ENCODE results near the gene MYBPC2. TPM values are rescaled to one million over a fixed set of nuclear protein-coding genes. Genes with fewer than 3 reads are reported as not detected.
"Not testable (repeated sequence)": the region's sequence is repeated elsewhere in the genome, so short reads cannot be mapped to it uniquely, and the experiment has no call there.

The MYBPC2 gene
- 0.08 TPM for total RNA-seq

GRCh38 chr19:50432221-50433028 is at the start of gene MYBPC2:
MYBPC2 (plus strand) TSS chr19:50432892; CDS start chr19:50432954, 62 bp downstream.
- no peak for ATAC-seq

DNA sequence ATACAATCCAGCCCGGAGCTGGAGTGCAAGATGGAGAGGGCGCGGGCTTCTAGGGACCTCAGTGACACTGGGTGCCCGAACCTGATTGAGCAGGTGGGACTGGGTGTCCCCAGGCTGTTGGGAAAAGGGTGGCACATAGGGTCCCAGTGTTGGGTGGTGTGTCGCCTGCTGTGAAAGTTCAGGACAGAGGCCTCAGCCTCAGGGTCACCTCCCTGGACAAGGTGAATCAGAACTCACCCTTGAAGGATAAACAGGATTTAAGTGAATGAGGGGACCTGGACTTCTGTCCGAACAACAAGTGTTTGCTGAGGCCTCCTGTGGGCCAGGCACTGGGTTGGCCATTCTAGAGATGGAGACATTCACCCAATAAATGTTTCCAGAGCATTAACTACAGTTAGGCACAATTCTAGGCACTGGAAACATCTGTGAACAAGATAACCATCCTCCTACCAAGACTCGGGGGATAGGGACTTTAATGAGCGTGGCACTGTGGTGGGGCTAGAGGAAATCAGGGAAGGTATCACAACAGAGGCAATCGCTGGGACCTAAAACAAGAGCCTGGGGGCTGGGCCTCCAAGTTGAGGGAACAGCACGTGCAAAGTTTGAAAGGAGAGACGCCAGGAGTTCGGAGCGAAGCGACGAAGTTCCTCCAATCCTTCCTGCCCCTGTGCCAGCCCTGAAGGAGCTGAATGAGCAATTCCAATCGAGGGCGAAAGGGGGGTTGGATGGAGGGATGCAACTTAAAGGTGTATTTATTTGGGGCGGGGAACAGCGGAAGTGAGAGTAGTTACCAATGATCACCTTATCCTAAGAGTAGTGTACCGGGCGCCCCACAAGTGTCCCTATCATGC is 49.5 kb upstream of the MYBPC2 start:
- ATAC-seq: no peak

DNA sequence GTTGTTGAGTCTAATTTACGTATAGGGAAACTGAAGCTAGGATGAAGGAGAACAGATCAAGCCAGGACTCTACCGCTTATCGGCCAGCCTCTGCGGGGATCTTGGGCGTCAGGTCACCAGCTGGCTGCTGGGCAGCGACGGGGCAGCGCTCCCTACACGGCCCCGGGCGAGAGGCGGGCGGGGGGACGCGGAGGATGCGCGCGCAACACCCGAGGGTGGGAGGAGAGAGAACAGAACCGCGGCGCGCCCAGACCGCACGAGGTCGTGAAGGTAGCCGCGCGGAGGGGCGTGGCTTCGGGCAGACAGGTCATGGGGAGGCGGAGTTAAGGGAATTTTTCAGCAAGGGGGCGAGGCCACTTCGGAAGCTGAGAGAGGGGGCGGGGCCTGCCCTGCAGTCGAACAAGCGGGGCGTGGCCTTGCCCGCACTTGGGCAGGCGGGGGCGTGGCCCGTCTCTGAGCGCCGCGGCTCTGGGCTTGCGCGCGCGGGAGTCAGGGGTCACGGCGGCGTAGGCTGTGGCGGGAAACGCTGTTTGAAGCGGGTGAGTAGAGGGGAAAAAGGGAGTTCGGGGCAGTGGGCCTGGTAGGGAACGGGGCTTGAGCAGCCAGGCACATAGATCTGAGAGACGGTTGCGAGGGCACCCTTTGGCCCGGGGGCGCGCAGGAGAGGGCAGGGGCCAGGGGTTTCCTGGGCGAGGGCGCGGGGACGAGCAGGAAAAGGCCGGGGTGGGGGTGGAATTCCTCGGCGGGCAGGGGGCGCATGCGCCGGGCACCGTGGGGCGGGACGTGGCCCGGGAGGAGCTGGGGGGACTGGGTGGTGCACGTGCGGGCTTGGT is 48.6 kb upstream of the MYBPC2 start, which contains the start of gene POLD1:
POLD1 (plus strand) TSS at position 496 of the 833 bp plus-strand sequence. CDS start 14,505 bp downstream, outside the sequence.
- ATAC-seq: peak; percentile 95

GRCh38 chr19:50384685-50385535 is 47.8 kb upstream of the MYBPC2 start:
- ATAC-seq: no peak

DNA sequence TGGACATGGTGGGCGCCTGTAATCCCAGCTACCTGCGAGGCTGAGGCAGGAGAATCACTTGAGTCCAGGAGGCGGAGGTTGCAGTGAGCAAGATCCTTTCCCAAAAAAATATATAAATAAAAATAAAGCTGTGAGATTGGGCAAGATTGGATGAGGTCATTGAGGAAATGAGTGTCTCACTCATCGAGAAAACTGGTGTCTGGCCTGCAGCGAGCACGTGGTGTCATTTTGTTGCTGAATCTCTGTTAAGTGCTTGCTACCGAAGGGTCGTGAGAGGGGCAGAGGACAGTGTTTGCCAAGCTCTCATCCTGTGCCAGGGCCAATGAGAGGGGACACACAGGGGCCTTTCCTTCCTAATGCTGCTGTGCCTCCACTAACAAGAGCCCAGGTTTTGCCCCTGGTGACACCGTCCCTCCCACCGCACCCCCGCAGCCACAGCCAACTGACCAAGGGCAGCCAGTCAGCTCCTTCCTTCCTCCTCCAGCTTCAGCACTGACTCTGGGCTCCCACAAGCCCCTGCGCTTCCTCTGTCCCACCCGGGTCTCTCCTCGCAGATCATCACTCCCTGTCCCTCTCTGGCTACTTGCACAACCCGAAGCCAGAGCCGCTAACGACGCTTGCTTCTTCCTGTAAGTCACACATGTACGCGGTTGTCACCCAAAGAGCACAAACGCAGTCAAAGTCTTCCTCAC is 45.4 kb upstream of the MYBPC2 start:
- ATAC-seq: no peak

- ATAC-seq: no peak
Measured at GRCh38 chr19:50387868-50388245, 44.8 kb upstream of the MYBPC2 start.

GRCh38 chr19:50390295-50390694 is 42.4 kb upstream of the MYBPC2 start:
- not testable (repeated sequence) for ATAC-seq

- not testable (repeated sequence) for ATAC-seq
Measured at GRCh38 chr19:50390952-50391351, 41.7 kb upstream of the MYBPC2 start.

DNA sequence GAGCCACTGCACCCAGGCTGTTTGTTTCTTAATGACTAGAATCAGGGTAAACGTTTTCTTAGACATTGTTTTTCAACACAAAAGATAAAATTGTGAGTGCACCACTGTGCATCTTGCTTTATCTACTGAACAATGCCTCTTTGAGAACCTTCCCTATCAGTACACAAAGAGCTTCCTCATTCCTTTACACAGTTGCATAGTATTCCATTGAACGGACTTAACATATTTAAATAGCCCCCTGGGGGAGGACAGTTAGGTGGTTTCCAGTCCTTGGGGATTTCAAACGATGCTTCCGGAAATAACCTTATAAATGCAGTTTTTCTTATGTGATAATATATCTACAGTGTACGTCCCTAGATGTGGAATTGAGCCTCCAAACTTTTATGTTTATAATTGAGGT is 39.9 kb upstream of the MYBPC2 start:
- ATAC-seq: no peak

DNA sequence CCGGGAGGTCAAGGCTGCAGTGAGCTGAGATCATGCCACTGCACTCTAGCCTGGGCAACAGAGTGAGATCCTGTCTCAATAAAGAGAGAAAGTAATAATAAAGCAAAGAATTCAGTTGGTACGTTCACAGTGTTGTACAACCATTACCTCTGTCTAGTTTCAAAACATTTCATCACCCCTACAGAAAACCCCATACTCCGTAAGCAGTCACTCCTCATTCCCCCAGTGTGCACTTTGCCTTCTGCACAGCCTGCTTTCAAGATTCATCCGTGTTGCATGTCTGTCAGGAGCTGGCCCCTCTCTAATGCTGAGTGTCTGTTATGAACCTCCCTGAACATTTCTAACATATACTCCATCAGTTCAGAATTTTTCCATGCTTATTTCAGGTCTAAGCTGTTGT is 39.1 kb upstream of the MYBPC2 start:
- ATAC-seq: no peak

GRCh38 chr19:50394017-50394416 is 38.7 kb upstream of the MYBPC2 start:
- no peak for ATAC-seq

DNA sequence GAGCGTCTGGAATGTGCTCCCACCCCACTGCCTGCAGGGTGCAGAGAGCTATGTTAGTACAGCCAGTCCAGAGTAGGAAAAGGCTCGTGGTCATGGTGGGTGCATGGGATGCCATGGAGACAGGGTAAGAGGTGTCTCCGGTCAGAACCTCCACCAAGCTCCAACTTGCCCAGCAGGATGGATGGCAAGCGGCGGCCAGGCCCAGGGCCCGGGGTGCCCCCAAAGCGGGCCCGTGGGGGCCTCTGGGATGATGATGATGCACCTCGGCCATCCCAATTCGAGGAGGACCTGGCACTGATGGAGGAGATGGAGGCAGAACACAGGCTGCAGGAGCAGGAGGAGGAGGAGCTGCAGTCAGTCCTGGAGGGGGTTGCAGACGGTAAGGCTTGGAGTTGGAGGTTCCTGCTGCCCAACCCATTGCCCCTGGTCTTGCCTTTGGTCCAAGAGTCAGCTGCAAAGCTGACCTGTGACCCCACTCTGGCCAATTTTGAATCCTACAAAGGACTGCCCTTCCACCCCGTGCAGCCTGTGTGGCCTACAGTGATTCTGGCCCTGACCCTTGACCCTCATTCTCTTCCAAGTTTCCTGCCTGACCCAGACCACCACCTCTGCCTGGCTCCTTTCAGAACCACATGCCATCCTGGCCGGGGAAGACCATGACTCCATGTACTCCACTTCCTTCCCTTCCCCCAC is 33.9 kb upstream of the MYBPC2 start:
- no peak for ATAC-seq

DNA sequence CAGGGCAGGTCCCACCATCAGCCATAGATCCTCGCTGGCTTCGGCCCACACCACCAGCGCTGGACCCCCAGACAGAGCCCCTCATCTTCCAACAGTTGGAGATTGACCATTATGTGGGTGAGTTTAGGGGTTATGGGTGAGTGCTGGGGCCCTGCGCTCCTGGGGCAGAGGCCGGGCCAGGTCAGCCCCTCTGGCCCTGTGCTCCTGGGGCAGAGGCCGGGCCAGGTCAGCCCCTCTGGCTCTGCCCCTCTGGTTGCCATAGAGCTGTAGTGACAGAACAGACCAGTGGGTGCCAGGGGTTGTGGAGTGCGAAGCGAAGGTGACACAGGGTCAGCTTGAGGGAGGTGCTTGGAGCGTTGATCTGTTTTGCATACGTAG is 33.3 kb upstream of the MYBPC2 start:
- peak; percentile 27 for ATAC-seq

DNA sequence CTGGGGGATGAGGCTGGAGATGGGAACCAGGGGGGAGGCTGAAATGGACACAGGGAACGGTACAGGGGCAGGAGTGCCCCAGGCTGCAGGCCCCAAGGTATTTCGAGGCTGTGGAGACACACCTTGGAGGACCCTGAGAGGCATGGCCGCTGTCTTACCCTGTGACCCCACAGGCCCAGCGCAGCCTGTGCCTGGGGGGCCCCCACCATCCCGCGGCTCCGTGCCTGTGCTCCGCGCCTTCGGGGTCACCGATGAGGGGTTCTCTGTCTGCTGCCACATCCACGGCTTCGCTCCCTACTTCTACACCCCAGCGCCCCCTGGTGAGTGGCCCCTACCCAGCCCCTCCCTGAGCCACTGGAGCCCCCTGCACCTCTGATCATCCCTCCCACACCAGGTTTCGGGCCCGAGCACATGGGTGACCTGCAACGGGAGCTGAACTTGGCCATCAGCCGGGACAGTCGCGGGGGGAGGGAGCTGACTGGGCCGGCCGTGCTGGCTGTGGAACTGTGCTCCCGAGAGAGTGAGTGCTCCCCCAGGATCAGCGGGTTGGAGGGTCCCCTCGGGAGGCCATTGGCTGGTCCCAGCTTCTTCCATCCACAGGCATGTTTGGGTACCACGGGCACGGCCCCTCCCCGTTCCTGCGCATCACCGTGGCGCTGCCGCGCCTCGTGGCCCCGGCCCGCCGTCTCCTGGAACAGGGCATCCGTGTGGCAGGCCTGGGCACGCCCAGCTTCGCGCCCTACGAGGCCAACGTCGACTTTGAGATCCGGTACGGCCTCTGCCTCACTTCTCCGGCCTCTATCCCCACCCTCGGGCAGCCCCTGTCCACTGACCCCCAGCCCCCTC is 30.9 kb upstream of the MYBPC2 start:
- ATAC-seq: no peak

DNA sequence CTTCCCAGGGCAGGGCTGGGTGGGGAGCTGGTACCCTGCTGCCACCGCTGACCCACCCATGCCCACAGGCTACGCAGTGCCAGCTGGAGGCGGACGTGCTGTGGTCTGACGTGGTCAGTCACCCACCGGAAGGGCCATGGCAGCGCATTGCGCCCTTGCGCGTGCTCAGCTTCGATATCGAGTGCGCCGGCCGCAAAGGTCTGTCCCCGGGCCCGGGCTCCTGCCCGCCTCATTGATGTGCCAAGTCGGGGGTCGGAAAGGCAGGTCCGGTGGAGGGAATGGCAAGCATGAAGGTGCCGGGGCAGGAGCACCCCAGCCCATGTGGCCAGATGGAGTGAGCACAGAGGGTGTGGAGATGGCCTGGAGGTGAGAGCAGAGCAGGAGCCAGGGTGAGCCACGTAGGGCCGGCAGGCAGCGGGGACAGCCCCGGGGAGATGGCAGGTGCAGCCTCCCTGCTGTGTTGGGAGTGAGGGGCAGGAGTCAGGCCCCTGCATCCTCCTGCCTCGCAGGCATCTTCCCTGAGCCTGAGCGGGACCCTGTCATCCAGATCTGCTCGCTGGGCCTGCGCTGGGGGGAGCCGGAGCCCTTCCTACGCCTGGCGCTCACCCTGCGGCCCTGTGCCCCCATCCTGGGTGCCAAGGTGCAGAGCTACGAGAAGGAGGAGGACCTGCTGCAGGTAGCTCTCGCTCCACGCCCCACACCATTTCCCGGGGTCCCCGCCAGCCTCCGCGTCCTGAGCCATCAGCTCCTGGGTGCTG is 30.0 kb upstream of the MYBPC2 start:
- ATAC-seq: peak; percentile 17

DNA sequence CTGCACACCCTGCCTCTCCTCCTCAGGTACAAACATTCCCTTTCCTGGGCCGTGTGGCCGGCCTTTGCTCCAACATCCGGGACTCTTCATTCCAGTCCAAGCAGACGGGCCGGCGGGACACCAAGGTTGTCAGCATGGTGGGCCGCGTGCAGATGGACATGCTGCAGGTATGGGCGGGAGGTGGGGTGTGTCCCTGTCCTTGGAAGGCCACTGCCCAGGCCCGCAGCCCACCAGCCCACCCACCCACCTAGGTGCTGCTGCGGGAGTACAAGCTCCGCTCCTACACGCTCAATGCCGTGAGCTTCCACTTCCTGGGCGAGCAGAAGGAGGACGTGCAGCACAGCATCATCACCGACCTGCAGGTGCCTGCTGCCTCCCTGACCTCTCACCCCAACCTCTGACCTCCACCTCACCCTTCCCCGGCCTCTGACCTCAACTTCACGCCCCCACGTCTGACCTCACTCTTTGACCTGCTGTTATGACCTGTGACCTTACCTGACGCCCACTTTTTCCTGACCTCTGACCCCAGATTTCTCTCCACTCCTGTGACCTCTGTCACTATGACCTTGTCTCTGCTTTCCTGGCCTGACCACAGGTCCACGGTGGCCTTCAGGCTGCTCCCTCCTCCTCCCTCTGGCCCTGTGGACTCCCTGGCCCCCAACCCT is 26.4 kb upstream of the MYBPC2 start:
- no peak for ATAC-seq

DNA sequence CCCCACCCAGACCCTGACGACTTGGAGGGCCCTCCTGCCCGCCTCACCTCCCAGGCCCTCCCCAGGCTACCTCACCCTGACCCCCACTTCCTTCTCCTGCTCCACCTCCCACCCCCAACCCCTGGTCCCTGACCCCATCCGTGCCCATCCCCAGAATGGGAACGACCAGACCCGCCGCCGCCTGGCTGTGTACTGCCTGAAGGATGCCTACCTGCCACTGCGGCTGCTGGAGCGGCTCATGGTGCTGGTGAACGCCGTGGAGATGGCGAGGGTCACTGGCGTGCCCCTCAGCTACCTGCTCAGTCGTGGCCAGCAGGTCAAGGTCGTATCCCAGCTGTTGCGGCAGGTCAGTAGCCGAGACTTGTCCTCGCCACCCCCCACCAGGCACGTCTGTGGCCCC is 25.9 kb upstream of the MYBPC2 start:
- ATAC-seq: no peak

GRCh38 chr19:50409347-50409746 is 23.3 kb upstream of the MYBPC2 start:
- no peak for ATAC-seq

Data from esophagus mucosa (tissue), 1 donor.